ENCODE results near the gene UQCRHL.
A peak's percentile ranks its signal among the peaks of the same experiment; 100 is the strongest.

The UQCRHL gene

DNA sequence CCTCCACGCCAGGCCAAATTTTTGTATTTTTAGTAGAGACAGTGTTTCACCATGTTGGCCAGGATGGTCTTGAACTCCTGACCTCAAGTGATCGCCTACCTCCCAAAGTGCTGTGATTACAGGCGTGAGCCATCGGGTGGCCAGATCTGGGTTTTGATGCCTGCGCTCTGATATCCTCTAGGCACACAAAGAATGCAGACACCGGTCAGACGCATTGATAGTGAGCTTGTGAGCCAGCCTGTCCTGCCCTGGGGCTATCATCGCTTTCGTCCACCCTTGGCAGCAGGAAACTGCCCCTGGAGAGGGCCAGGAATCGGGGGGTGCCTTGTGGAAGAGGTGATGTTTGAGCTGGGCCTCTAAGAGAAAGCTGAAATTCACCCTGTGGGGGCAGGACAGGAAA, 44.9 kb downstream of the UQCRHL start:
- TF ChIP-seq CSRNP3 (CRISPR knock-in tag; IDR thresholded peaks at IDR 0.05) (no peak), CSDC2 (CRISPR knock-in tag; IDR thresholded peaks at IDR 0.05) (no peak), ZC3H10 (CRISPR knock-in tag; IDR thresholded peaks at IDR 0.05) (no peak), OSR1 (CRISPR knock-in tag; IDR thresholded peaks at IDR 0.05) (no peak), PATZ1 (CRISPR knock-in tag; IDR thresholded peaks at IDR 0.05; ENCODE audit: borderline replicate concordance) (no peak), PPARA (CRISPR knock-in tag; IDR thresholded peaks at IDR 0.05; ENCODE audit: borderline replicate concordance) (no peak), ZNF70 (CRISPR knock-in tag; IDR thresholded peaks at IDR 0.05) (no peak), ZFP3 (CRISPR knock-in tag; IDR thresholded peaks at IDR 0.05) (no peak), ZNF8 (CRISPR knock-in tag; IDR thresholded peaks at IDR 0.05) (no peak)
- TF ChIP-seq, protein P1, sequence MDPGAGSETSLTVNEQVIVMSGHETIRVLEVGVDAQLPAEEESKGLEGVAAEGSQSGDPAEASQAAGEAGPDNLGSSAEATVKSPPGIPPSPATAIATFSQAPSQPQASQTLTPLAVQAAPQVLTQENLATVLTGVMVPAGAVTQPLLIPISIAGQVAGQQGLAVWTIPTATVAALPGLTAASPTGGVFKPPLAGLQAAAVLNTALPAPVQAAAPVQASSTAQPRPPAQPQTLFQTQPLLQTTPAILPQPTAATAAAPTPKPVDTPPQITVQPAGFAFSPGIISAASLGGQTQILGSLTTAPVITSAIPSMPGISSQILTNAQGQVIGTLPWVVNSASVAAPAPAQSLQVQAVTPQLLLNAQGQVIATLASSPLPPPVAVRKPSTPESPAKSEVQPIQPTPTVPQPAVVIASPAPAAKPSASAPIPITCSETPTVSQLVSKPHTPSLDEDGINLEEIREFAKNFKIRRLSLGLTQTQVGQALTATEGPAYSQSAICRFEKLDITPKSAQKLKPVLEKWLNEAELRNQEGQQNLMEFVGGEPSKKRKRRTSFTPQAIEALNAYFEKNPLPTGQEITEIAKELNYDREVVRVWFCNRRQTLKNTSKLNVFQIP (CRISPR knock-in tag; IDR thresholded peaks at IDR 0.05; ENCODE audit: borderline replicate concordance, low read depth): no peak

DNA sequence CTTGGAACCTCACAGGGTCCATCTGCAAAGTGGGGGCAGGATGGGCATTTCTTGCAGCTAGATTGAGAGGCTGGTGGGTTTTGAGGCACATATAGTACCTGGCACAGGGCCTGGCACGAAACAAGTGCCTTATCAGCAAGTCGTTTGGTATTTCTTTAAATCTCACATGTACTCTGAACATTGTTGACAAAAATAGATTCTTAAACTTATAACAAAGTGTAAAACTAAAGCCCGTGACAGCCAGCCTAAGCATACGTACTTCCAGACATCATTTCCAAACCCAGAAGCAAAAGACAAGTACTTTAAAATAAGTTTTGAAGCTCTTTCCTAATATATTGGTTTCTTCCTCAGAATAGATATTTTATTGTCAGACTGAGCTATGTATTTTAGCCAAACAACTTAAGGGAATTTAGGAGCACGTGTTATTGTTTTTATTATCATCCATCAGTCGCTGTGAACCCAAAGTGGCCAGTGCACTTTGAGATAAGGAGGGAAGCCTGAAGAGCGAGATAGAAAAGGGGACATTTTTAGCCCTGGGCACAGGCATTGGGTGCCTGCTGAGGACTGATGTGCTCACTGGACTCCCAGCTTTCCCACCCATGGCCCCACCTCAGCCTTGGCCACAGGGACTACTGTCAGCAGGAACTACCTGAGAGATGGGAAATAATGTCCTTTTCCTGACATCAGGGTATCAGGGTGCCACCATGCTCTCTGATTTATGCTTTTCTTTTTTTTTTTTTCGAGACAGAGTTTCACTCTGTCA, 45.9 kb downstream of the UQCRHL start:
- ATAC-seq: no peak
- TF ChIP-seq, protein P1 (CRISPR knock-in tag; IDR thresholded peaks at IDR 0.05; ENCODE audit: borderline replicate concordance, low read depth): no peak
- no peak for TF ChIP-seq ARNTL (CRISPR knock-in tag; IDR thresholded peaks at IDR 0.05; ENCODE audit: borderline replicate concordance, low read depth)
- TF ChIP-seq ZC3H10 (CRISPR knock-in tag; IDR thresholded peaks at IDR 0.05): no peak
- no peak for TF ChIP-seq ZNF8 (CRISPR knock-in tag; IDR thresholded peaks at IDR 0.05)
- TF ChIP-seq OSR1 (CRISPR knock-in tag; IDR thresholded peaks at IDR 0.05): no peak
- no peak for TF ChIP-seq ZFP30 (CRISPR knock-in tag; IDR thresholded peaks at IDR 0.05)
- TF ChIP-seq, protein P2, sequence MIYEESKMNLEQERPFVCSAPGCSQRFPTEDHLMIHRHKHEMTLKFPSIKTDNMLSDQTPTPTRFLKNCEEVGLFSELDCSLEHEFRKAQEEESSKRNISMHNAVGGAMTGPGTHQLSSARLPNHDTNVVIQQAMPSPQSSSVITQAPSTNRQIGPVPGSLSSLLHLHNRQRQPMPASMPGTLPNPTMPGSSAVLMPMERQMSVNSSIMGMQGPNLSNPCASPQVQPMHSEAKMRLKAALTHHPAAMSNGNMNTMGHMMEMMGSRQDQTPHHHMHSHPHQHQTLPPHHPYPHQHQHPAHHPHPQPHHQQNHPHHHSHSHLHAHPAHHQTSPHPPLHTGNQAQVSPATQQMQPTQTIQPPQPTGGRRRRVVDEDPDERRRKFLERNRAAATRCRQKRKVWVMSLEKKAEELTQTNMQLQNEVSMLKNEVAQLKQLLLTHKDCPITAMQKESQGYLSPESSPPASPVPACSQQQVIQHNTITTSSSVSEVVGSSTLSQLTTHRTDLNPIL (CRISPR knock-in tag; IDR thresholded peaks at IDR 0.05; ENCODE audit: low read depth): no peak
- TF ChIP-seq CSRNP3 (CRISPR knock-in tag; IDR thresholded peaks at IDR 0.05): no peak
- TF ChIP-seq ESRRG (CRISPR knock-in tag; IDR thresholded peaks at IDR 0.05): no peak
- no peak for TF ChIP-seq CSDC2 (CRISPR knock-in tag; IDR thresholded peaks at IDR 0.05)
- no peak for TF ChIP-seq ZNF565 (CRISPR knock-in tag; conservative IDR thresholded peaks at IDR 0.05; ENCODE audit: low read depth)

More for the DNA sequence above, 44.9 kb downstream of the UQCRHL start:
- no peak for ATAC-seq

DNA sequence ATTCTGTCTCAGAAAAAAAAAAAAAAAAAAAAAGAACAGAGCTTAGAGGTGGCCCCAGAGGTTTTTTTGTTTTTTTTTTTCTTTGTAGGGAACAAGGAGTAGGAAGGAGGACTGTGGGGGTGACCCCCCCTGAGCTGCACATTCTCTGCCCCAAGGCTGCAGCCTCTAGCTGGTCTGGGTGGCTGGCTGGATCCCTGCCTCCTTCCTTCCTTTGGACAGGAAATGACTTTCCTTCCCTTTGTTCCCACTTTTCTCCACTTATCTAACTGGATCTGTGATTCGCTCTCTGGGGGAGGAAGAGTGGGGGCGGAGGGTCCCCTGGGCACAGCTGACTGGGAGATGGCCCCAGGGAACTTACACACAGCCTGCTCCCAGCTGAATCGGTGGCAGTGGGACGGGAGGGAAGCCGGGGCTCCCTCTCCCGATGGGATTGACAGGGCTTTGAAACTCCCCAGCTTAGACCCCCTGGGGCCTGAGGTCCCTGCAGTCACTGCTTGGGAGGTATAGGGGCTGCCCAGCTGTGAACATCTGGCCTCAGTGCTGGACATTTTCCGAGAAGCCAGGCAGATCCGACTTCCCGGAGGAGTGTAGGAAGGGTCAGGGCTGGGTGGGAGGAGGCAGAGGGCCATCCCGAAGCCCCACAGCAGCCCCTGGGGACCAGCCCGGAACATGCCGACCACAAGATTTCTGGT, 46.8 kb downstream of the UQCRHL start:
- peak; percentile 42 for ATAC-seq
- peak; percentile 16; the same call in 1 of the 2 replicates for TF ChIP-seq TCF4 (CRISPR knock-in tag; IDR thresholded peaks at IDR 0.05; ENCODE audit: borderline replicate concordance)
- TF ChIP-seq, protein P2 (CRISPR knock-in tag; IDR thresholded peaks at IDR 0.05; ENCODE audit: low read depth): no peak

Measured in SK-N-SH treated with all-trans-retinoic acid at 6 μM for 48 hours (cell line).